GM21786 (cell line): ENCODE measurements around the gene SLC16A6.
"Not testable (repeated sequence)": the region's sequence is repeated elsewhere in the genome, so short reads cannot be mapped to it uniquely, and the experiment has no call there.

Source experiments
- ATAC-seq: cut with Tn5 transposase; IDR thresholded peaks from one replicate; pipeline ENCODE4 v1.9.1; 2021; ENCODE audit not compliant: unreplicated experiment

SLC16A6 gene

DNA sequence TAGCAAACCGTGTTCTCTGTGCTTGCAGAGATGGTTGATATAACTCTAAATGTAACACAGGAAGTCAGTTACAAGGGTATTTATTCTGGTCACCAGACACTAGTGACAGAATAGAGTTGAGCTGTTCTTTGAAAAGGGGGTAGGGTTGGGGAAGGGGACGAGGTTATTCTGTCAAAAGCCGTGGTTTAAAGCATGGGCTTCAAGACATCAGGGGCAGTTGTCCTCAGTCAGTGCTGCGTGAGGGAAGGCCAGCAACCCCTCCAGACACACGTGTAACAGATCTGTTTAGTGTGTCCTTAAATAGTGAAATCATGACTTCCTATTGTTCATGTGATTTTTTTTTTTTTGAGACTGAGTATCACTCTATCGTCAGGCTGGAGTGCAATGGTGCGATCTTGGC is 37.5 kb downstream of the SLC16A6 start:
- not testable (repeated sequence) for ATAC-seq

DNA sequence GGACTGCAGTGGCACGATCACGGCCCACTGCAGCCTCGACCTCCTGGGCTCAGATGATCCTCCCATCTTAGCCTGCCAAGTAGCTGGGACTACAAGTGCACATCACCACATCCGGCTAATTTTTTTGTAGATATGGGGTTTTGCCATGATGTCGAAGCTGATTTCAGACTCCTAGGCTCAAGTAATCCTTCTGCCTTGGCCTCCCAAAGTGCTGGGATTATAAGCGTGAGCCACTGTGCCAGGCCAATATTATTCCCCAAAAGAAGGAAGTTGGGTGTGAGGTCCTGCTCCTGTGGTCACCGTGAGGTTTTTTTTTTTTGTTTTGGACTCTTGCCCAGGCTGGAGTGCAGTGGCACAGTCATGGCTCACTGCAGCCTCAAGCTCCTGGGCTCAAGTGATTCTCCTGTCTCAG is 41.6 kb downstream of the SLC16A6 start:
- ATAC-seq, result no peak

DNA sequence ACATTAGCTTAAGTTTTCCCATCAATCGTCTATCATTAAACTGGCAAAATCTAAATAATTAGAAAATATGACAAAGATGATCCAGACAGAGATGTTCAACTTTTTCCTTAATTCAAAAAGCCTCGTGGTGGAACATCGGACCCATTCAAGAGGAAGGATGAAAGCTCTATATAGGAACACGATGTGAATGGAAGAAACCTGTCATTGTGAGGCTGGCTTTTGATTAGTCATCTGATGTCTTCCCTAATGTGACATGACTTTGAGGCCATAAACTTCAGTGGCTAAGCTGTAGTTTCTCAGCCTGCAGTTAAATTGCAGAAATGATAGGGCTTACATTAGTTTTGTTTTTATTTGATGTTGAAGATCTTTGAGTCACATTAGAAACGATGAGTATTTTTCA is 42.0 kb downstream of the SLC16A6 start:
- no peak for ATAC-seq

DNA sequence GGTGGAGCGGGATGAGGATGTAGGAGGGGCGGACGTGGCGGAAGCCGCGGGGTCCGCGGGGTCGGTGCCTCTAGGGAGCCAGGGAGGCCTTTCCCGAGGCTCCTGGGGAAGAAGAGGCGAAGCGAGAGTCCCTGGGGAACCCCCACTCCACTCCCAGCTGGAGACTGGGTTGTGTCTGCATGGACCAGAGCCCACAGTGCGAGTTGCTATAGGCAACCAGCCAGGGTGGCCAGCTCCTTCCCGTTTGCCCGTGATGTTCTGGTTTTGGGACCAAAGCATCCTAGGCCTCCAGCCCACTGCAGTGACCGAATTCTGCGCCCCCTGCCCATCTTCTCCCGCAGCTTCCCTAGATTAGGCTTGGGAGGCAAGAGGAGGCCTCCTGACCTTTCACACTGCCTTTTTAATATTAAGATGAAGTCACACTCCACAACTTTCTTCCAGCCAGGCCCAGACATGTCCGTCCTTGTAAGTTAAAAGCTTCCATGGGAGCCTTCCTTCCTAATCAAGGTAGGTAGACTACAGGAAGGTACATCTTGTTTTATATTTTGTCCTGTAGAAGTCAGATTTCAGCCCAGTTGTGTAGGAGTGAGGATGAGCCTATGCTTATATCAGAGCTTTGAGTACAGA is 42.6 kb downstream of the SLC16A6 start:
- ATAC-seq, result peak; percentile 18

DNA sequence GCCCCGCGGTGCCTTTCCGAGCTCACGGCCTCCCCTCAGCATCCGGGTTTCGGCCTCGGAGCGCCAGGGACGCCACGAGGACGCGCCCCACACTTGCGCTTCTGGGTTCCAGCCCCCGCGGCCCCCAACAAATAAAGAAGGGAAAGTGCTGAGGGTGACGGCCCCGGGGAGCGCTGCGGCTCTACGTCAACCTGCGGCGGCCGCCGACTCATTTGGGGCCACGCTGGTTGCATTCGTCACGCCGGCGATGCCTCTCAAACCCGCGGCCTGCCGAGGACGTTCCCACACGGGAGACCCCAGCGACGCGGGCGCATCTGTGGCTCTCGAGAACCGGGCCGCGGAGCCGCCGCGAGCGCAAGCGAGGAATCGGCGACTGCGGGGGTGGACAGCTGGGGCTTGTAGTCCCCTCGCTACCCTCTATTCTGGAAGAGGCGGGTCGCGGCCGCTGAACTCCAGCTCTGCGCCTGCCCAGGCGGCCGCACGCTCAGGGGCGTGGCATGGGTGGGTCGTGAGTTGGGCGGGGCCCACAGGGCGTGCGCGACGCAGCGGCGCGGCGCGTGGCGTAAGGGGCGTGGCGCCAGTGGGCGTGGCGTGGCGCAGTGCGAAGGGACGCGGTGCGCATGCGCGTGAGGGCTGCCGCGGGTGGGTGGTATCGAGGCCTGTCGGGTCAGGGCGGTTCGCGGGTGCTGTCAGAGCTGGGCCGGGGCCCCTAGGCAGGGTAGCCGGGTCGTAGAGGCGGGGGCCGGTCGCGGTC is 43.3 kb downstream of the SLC16A6 start, which contains the start of gene AMZ2:
TSS of gene AMZ2 (plus strand) at position 599 of the 754 bp plus-strand sequence. CDS start 2,145 bp downstream, outside the sequence.
- ATAC-seq, result peak; percentile 85

DNA sequence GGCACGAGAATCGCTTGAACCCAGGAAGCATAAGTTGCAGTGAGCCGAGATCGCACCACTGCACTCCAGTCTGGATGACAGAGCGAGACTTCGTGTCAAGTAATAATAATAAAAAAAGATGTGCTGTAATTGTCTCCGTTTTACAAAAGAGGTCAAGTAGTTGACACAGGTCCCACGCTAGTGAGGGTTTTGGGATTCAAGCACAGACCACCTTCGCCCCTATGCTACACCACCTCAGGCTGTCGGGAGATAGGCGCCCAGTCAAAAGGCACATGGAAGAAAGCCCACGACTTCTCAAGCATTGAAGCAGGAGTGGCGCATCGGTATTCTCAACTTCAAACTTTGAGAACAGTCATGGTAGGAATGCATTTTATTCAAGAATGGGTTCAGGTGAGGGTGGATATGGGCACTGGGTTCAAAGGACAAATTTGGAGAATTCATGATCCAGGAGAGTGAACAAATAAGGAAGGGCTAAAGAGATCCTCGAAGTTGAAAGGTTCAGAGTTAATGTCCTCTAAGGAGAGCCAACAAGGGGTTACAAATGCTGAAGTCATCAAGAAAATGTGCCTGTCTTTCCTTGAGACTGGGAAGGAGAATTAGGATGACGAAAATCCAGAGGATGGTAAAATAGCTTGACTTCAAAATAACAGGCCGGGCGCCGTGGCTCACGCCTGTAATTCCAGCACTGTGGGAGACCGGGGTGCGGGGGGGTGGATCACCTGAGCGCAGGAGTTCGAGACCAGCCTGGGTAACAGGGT is 44.5 kb downstream of the SLC16A6 start:
- no peak for ATAC-seq

DNA sequence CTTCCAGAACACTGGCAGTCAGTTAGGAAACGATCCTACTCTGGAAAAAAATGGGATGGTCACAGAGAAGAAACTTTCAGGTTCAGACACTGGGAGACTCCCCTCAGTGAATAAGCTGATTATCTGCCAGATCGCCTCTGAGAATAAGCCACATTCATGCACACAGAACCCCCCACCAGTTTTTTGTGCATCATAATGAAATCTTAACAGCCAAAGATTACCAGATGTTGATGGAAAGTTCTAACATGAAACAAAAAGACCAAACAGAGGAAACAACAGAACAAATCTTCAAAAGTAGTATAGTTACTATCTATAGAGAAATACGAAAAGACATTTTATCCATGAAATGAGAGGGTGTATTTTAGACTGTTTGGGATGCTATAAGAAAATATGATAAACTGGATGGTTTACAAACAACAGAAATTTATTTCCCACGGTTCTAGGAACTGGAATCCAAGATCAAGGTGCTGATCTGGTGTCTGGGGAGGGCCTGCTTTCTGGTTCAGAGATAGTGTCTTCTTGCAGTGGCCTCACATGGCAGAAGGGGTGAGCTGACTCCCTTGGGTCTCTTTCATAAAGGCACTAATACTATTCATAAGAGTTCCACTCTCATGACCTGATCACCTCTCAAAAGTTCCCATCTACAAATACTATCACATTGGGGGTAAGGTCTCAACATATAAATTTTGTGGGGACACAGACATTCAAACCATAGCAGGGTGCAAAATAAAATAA is 51.1 kb downstream of the SLC16A6 start:
- ATAC-seq, result no peak

DNA sequence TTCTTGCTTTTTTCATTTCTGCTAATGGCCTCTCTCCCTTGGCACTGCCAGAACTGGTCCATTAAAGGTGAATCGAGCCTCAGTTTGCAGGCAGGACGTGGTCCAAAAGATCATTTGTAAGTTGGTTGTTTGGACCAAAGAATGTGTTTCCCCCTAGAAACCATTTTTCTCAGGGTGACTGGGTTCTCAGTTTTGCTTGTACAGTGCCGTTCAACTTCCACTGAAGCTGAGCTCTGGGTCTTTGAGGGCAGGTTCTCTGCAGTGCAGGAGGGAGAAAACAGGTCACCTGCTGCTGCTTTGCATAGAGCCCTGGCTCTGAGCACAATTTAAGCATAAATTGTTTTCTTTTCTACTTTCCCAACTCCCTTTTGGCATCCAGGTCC is 52.1 kb downstream of the SLC16A6 start:
- ATAC-seq, result no peak

DNA sequence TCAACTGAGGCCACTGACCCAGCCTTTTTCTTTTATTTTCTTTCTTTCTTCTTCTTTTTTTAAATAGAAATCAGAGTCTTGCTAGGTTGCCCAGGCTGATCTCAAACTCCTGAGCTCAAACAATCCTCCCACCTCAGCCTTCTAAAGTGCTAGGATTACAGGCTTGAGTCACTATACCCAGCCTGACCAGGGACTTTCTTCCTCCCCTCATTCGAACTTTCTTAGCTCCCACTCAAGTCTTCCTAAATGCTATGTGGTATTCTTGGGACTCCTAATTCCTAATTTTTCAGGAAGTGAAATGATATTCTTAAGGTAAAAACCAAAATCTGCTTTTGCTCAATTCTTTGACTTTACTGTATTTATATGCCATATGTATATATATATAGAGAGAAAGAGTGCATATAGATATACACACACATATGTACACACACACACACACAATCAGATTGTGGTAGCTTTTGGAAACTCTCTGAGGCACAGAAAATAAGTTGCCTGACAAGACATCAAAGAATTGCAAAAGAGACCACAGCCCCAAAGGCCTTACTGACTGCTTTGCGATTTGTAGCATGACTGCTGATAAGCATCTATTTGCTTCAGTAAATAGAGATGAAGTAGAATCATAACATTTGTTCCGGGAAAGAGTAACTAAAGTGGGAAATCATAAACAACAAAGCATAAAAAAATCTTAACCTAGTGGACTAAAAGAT is 52.6 kb downstream of the SLC16A6 start:
- ATAC-seq, result no peak

DNA sequence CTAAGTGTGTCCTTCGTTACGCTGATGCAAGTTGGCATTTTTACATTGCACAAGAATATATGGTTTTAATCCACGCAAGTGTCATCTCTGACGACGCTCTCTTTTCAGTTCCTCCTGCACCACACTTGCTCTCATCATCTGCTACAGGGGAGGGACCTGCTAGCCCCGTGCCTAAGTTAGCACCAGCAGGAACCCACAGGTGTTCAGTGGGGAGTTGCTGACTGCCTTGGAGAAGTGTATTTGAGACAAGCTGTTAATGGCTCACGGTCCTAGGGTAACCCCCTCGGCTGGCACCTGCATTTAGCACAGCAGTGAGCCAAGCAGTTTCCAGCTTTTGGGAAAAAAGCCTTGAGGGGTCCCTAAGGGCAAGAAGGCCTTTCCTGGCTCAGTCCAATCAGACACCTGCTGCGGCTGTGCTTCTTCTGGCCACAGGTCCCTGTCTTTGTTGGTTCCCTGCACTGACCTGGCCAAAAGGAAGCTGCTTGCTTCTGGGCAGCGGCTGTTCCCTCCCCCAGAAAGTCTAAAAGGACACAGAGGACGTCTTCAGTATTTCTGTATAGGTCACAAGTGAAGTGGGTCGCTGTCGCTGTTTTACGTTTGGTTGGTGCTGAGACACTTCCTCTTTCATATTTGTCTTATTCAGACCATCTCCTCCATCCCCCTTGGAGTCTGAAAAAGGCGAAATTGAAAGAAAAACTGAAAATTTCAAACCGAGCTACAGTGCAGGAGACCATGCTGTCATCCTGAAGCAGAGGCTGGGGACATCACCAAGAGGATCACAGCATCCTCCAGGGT is 53.4 kb downstream of the SLC16A6 start:
- ATAC-seq, result peak; percentile 68

DNA sequence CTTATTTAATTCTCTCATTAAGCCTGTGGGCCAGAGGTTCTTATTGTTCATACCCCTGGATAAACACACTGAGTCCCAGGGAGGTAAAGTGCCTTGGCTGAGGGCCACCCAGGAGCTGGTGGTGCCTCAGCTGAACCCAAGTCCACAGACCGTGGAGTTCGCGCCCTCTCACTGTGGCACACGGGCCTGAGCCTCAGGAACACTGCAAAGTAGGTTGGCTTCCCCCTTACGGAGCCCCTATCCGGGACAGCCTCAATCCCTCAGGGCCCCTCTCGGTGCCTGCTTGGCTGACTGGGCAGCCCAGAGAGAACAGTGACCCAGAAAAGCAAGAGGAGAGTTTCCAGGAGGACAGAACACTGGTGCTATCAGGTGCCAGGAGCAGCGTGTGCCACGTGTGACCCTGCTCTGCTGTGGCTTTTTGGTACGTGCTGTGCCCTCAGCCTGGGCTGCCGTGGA is 55.6 kb downstream of the SLC16A6 start:
- not testable (repeated sequence) for ATAC-seq

DNA sequence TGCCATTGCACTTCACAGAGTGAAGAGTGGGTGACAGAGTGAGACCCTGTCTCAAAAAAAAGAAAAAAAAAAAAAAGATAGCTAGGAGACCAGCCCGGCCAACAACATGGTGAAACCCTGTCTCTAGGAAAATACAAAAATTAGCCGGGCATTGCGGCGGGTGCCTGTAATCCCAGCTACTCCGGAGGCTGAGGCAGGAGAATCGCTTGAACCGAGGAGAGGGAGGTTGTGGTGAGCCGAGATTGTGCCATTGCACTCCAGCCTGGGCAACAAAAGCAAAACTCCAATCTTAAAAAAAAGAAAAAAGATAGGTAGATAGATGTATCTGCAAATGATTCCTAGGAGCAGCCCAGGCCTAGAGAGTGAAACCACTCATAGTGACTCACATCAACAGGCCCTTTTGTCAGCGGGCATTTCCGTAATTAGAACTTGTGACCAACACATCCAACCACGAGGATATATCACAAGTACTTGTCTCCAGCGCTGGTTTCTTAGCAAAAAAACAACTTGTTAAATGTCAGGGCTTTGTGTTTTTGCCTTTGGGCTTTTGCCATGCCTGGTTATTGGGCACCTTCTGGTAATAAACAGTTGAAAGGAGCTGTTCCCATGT is 56.1 kb downstream of the SLC16A6 start:
- peak; percentile 31 for ATAC-seq

DNA sequence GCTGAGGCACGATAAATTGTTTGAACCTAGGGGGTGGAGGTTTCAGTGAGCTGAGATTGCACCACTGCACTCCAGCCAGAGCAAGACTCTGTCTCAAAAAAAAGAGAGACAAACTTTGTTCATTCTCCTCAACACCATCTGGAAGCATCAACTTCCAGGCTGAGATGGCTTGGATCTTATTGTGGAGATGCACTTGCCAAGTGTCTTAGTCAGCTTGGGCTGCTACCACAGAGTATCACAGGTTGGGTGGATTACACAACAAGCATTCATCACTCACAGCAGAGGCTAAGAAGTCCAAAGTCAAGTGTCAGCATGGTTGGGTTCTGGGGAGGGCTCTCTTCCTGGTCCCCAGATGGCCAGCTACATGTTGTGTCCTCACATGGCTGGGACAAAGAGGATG is 58.2 kb downstream of the SLC16A6 start:
- not testable (repeated sequence) for ATAC-seq

DNA sequence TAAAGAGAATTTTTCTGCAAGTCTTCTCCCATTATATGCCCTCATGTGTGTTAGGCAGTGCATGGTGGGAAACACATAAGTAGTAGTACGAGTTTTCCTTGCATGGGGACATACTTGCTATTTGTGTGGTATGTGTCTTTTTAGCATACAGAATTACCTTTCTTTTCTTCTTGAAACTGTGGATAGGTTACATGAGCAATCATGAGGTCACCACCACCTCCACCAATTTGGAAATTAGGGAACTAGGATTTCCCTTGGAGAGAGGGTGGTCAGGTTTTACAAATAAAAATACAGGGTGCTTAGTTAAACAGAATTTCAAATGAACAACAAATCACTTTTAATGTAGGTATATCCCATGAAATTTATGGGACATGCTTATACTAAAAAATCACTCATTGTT is 59.4 kb downstream of the SLC16A6 start:
- no peak for ATAC-seq

DNA sequence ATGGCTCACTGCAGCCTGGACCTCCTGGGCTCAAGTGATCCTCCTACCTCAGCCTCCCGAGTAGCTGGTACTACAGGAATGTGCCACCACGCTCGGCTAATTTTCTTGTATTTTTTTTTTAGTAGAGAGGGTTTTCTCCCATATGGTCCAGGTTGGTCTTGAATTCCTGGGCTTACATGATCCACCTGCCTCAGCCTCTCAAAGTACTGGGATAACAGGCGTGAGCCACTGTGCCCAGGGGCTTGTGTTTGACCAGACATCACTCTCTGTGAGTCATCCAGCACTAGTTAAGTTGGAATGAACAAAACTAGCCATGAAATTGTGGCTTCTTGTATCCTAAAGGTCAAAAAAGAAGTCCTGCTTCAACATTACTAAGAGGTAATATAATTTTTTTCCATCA is 59.8 kb downstream of the SLC16A6 start:
- ATAC-seq, result not testable (repeated sequence)

DNA sequence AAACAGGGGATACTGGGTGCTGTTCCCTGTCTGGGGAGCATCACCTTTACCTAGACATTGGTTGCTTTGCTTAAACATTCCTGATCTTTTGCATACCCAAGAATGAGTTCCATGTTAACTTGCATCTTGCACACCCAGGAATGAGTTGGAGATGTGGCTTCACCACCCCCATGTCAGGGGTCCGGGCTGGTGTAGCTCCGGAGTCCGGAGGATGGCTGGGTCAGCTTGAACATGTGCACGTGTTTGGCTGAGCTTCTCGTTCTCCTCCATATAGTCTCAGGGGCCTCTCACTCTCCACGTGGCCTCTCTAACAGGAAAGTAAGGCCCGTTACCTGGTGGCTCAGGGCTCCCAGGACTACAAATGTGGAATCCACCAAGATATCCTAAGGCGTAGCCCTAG is 61.3 kb downstream of the SLC16A6 start:
- no peak for ATAC-seq

DNA sequence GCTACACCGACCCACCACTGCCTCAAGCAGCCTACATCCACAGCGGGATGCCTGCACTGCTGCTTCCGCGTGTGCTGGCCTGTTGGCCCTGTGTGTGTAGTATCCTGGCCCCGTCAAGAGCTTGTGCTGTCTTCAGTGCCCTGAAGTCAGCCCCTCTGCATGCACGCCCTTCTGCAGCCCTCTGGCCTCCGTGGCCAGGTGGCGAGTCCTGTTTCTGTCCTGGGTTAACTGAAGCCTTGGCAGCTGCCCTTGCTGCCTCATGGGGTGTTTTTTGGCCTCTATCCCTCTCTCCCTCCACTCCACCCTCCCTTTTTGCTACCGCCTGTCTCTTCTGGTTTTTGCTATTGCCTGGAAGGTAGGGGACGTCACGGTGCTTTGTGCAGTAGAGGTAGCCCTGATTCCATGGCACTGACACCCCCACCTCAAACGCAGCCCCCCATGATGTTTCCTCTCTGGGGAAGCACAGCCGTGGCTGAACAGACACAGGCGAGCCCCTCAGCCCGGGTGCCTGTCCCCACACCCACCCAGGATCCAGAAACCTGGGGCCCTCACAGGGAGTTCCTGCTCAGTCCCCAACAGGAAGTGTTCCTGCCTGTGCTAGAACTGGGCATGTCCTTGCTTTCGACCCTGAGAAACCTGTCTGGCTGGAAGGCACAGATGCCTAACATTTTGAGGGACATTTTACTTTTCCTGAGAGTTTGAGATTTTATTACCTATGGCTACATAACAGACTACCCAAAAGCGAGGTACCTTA is 61.9 kb downstream of the SLC16A6 start:
- no peak for ATAC-seq

DNA sequence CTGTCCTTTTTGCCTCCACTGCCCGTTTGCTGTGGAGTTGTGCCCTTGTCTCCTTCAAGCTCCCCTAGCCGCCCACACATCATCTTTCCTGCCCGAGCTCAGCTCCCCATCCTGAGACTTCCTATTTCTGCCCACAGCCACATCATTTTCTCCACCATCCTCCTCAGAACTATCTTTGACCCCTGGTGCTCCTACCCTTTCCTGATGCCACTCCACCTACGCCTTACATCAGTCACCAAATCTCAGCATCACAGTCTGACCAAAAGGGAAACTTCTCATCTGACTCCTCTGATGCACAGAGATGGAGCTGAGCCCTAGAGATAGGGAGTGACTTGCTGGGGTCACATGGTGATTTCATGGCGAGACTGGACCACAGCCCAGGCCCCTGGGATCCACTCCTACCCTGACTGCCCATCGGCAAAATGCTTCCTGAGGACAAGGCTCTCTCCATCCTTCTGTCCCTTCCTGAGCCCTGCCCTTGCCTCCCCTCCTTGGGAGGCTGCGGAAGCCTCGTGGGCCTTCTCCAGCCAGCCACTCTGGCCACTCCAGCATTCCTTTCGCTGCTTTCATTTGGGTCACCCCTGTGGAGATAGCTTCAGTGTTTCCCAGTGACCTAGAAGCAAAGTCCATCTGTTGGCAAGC is 62.8 kb downstream of the SLC16A6 start:
- not testable (repeated sequence) for ATAC-seq
